ENCODE measurements around the gene SLIT3. TPM values are rescaled to one million over a fixed set of nuclear protein-coding genes. Genes with fewer than 3 reads are reported as not detected.

Gene SLIT3
- total RNA-seq, 2 experiments from 2014 or later = not detected

GRCh38 chr5:168624850-168625364, 676.0 kb downstream of the SLIT3 start:
- Histone ChIP-seq H3K36me3 (ENCODE audit: insufficient read depth, low read length) (no peaks in the 10 kb centered on the region), H3K4me1 (ENCODE audit: insufficient read depth, low read length) (no peaks in the 10 kb centered on the region), H3K27ac (ENCODE audit: low read depth in 1 of 2, low read length in 2 of 2) (no peak overlapping the region), H3K4me3 (ENCODE audit: low read length) (no peak overlapping the region), H3K27me3 (ENCODE audit: control insufficient read depth in 1 of 2, insufficient read depth in 2 of 2, low read length in 2 of 2) (peaks cover 3 to 17% of the 10 kb centered on the region in 2 experiments), H3K9me3 (ENCODE audit: control insufficient read depth in 1 of 2, insufficient read depth in 1 of 2, low read length in 2 of 2) (peaks cover 0 to 1% of the 10 kb centered on the region in 2 experiments)
- Mint-ChIP-seq H3K4me1 (ENCODE audit: low read depth) (no peaks in the 10 kb centered on the region), H3K36me3 (ENCODE audit: low read depth) (no peaks in the 10 kb centered on the region), H3K27ac (no peak overlapping the region), H3K27me3 (peaks cover 23% of the 10 kb centered on the region), H3K4me3 (no peak overlapping the region), H3K9me3 (no peaks in the 10 kb centered on the region)
- intact Hi-C loops (cut with DNase I, micrococcal nuclease) = no loop called here
- TF ChIP-seq CTCF (IDR thresholded peaks at IDR 0.05) = no peak
- DNase-seq (no peak), ATAC-seq (ENCODE audit: poor library complexity) (no peak)
- ChIA-PET CTCF (no interaction called here), POLR2A (no interaction called here)

DNA sequence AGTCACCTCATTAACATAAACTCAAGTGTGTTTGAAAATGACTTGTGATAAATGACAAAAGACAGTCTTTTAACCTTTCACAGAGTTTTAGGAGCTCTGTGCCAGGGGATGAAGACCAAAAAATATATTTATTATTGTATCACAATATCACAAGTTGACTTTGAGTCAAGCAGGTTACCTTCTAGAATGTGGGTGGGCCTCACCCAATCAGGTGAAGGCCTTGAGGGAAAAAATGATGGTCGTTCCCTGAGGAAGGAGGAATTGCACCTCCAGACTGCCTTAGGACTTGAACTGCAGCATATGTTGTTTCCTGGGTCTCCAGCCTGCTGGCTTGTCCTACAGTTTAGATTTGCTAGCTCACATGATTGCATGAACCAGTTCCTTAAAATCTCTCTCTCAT, 680.1 kb downstream of the SLIT3 start:
- POLR2A ChIA-PET = no interaction called here
- CTCF ChIA-PET = interaction anchor here (0.6 kb wide), 1 partner anchor 8 kb away, joined by 3 read pairs; no protein-coding TSS in a partner anchor
- no peaks in the 10 kb centered on the region for H3K9me3 ChIP-seq (ENCODE audit: control insufficient read depth in 1 of 2, insufficient read depth in 1 of 2, low read length in 2 of 2)

GRCh38 chr5:168614661-168615060, 686.3 kb downstream of the SLIT3 start:
- Mint-ChIP-seq H3K27me3 (no peaks in the 10 kb centered on the region), H3K9me3 (peaks cover 6% of the 10 kb centered on the region), H3K4me1 (ENCODE audit: low read depth) (peaks cover 10% of the 10 kb centered on the region), H3K27ac (no peak overlapping the region), H3K4me3 (no peak overlapping the region), H3K36me3 (ENCODE audit: low read depth) (no peaks in the 10 kb centered on the region)
- no peak overlapping the region for H3K4me3 ChIP-seq (ENCODE audit: low read length)
- H3K4me1 ChIP-seq (ENCODE audit: insufficient read depth, low read length) = peaks cover 6% of the 10 kb centered on the region
- no peak for DNase-seq
- TF ChIP-seq CTCF (IDR thresholded peaks at IDR 0.05) = no peak
- H3K9me3 ChIP-seq (ENCODE audit: control insufficient read depth in 1 of 2, insufficient read depth in 1 of 2, low read length in 2 of 2) = peaks cover 0 to 6% of the 10 kb centered on the region in 2 experiments
- H3K36me3 ChIP-seq (ENCODE audit: insufficient read depth, low read length) = no peaks in the 10 kb centered on the region
- intact Hi-C loops (cut with DNase I, micrococcal nuclease) = no loop called here
- no peak overlapping the region for H3K27ac ChIP-seq (ENCODE audit: low read depth in 1 of 2, low read length in 2 of 2)
- H3K27me3 ChIP-seq (ENCODE audit: control insufficient read depth in 1 of 2, insufficient read depth in 2 of 2, low read length in 2 of 2) = no peaks in the 10 kb centered on the region
- no peak for ATAC-seq (ENCODE audit: poor library complexity)
- CTCF ChIA-PET = no interaction called here
- POLR2A ChIA-PET = no interaction called here

More for the DNA sequence above, 680.1 kb downstream of the SLIT3 start:
- Histone ChIP-seq H3K4me1 (ENCODE audit: insufficient read depth, low read length) (no peaks in the 10 kb centered on the region), H3K36me3 (ENCODE audit: insufficient read depth, low read length) (no peaks in the 10 kb centered on the region), H3K27ac (ENCODE audit: low read depth in 1 of 2, low read length in 2 of 2) (no peak overlapping the region), H3K27me3 (ENCODE audit: control insufficient read depth in 1 of 2, insufficient read depth in 2 of 2, low read length in 2 of 2) (no peaks in the 10 kb centered on the region), H3K4me3 (ENCODE audit: low read length) (no peak overlapping the region)
- H3K36me3 Mint-ChIP-seq (ENCODE audit: low read depth) = no peaks in the 10 kb centered on the region
- intact Hi-C loops (cut with DNase I, micrococcal nuclease) = no loop called here
- no peak for TF ChIP-seq CTCF (IDR thresholded peaks at IDR 0.05)
- H3K9me3 Mint-ChIP-seq = no peaks in the 10 kb centered on the region
- H3K4me1 Mint-ChIP-seq (ENCODE audit: low read depth) = no peaks in the 10 kb centered on the region
- no peak overlapping the region for H3K27ac Mint-ChIP-seq
- DNase-seq (no peak), ATAC-seq (ENCODE audit: poor library complexity) (no peak)
- H3K4me3 Mint-ChIP-seq = no peak overlapping the region
- no peaks in the 10 kb centered on the region for H3K27me3 Mint-ChIP-seq
